Osteocyte (in vitro differentiated cells): ENCODE data around the gene RASSF7. TPM values are rescaled to one million over a fixed set of nuclear protein-coding genes. Genes with fewer than 3 reads are reported as not detected.

Experiments
- DNase-seq: peaks from one replicate; pipeline ENCODE4 v3.0.0; 2021; ENCODE audit warnings: mixed read lengths; ENCODE audit not compliant: unreplicated experiment; ENCODE audit errors: extremely low spot score
- H3K27ac Mint-ChIP-seq: one replicate; pipeline ENCODE4 v1.8.0; 2021; ENCODE audit warnings: mild to moderate bottlenecking, mixed read lengths; ENCODE audit not compliant: unreplicated experiment
- H3K27me3 Mint-ChIP-seq: one replicate; pipeline ENCODE4 v1.8.0; 2021; ENCODE audit warnings: mixed read lengths; ENCODE audit not compliant: unreplicated experiment
- H3K36me3 Mint-ChIP-seq: one replicate; pipeline ENCODE4 v1.8.0; 2021; ENCODE audit warnings: mixed read lengths; ENCODE audit not compliant: unreplicated experiment
- H3K4me1 Mint-ChIP-seq: one replicate; pipeline ENCODE4 v1.8.0; 2021; ENCODE audit warnings: mixed read lengths; ENCODE audit not compliant: unreplicated experiment
- H3K4me3 Mint-ChIP-seq: one replicate; pipeline ENCODE4 v1.8.0; 2021; ENCODE audit warnings: mild to moderate bottlenecking, moderate library complexity, mixed read lengths; ENCODE audit not compliant: unreplicated experiment
- H3K9me3 Mint-ChIP-seq: one replicate; pipeline ENCODE4 v1.8.0; 2021; ENCODE audit warnings: mixed read lengths; ENCODE audit not compliant: unreplicated experiment
- total RNA-seq: library from RNA; stranded (reverse); gene quantifications from 2 replicates; pipeline ENCODE4 v1.2.1, GENCODE V29; 2021
- TF ChIP-seq, protein P1 (sequence below): fragments of 200-600 bp; sonication (generic); IDR thresholded peaks from 2 replicates; pipeline ENCODE4 v1.5.0; 2021; ENCODE audit warnings: antibody characterized with exemption, mild to moderate bottlenecking, moderate library complexity

The RASSF7 gene
- total RNA-seq, 1 donor from 2014 or later: 8.0 TPM

DNA sequence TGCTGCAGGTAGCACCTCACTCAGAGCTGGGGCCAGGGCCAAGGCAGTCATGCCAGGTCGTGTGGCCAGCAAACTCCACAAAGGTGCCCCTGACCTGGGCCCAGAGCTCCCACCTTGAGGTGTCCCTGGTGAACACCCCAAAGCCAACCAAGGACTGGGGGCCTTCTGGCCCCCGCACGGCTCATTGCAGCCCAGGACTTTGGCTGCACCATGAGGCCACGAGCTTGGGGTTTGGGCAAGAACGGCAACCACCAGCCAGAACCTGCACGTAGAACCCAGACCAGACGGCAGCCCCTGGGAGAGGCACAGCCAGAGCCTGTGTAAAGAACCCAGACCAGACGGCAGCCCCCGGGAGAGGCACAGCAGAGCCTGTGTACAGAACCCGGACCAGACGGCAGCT lies 15.6 kb upstream of the RASSF7 start:
- TF ChIP-seq, protein P1, sequence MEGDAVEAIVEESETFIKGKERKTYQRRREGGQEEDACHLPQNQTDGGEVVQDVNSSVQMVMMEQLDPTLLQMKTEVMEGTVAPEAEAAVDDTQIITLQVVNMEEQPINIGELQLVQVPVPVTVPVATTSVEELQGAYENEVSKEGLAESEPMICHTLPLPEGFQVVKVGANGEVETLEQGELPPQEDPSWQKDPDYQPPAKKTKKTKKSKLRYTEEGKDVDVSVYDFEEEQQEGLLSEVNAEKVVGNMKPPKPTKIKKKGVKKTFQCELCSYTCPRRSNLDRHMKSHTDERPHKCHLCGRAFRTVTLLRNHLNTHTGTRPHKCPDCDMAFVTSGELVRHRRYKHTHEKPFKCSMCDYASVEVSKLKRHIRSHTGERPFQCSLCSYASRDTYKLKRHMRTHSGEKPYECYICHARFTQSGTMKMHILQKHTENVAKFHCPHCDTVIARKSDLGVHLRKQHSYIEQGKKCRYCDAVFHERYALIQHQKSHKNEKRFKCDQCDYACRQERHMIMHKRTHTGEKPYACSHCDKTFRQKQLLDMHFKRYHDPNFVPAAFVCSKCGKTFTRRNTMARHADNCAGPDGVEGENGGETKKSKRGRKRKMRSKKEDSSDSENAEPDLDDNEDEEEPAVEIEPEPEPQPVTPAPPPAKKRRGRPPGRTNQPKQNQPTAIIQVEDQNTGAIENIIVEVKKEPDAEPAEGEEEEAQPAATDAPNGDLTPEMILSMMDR: no peak
- no peak overlapping the region for H3K27ac Mint-ChIP-seq
- H3K4me3 Mint-ChIP-seq: no peak overlapping the region
- no peaks in the 10 kb centered on the region for H3K9me3 Mint-ChIP-seq
- no peak for DNase-seq
- no peaks in the 10 kb centered on the region for H3K4me1 Mint-ChIP-seq
- no peaks in the 10 kb centered on the region for H3K27me3 Mint-ChIP-seq
- no peaks in the 10 kb centered on the region for H3K36me3 Mint-ChIP-seq

DNA sequence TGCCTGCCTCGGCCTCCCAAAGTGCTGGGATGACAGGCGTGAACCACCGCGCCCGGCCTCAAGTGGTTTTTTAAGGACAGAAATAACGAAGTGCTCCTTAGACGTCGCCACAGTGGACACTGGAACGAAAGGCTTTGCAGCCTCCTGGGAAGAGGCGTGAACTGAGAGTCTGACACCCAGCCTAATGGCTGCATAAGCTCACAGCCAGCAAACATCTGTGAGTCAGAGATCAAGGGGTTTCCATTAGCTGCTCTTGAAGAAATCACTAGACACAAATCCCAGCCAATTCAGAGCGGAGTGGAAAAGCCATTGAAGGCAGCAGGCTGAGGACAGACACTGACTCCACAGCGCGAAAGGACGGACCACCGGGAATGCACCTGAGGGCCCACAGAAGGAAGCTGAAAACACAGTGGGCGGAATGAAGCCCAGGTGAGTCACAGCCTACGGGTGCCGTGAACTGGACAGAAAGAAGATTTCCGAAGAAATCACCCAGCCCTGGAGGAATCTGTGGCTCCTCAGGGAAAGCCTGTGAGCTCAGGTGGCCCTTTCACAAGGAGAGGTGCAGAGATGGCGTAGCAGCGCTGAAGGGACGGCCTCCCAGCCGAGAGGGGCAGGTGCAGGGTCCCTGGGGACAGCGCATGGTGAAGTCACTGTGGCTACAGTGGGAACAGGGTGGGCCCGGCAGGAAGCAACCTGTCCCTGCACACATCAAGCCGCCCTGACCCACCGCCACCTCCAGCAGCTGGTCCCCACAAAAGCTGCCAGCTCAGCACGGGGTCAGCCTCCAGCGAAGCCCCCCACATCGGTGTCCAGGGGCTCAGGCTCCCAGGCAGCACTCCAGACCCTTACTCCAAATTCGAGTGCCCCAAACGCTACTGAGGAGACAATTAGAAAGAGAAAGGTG lies 11.8 kb upstream of the RASSF7 start:
- no peaks in the 10 kb centered on the region for H3K36me3 Mint-ChIP-seq
- no peak overlapping the region for H3K27ac Mint-ChIP-seq
- no peaks in the 10 kb centered on the region for H3K9me3 Mint-ChIP-seq
- H3K27me3 Mint-ChIP-seq: peaks cover 2% of the 10 kb centered on the region
- H3K4me1 Mint-ChIP-seq: no peaks in the 10 kb centered on the region
- TF ChIP-seq, protein P1: no peak
- no peak overlapping the region for H3K4me3 Mint-ChIP-seq
- no peak for DNase-seq

DNA sequence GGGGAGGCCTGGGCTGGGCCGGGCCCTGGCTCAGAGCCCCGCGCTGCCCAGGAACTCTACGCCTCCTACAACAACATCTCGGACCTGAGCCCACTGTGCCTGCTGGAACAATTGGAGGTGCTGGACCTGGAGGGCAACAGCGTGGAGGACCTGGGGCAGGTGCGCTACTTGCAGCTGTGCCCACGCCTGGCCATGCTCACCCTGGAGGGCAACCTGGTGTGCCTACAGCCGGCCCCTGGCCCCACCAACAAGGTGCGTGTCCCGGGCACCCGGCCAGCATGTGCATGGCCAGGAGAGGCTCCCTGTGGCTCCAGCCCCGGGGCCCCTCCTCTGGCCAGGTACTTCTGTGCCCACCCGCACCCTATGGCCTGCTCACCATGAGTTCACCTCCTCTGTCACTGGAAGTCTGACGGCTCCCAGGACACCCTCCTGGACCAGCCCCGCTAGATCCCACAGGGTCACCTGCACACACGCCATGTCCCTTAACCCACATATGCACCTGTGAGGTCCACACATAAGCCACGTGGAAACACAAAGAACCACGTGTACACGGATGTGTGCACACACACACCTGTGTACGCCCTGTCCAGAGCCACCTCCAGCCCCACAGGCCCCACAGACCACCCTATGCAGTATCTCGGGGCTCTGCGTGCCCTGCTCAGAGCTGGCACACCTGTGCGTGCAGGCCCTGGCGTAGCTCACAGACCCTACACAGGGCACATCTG lies 10.6 kb upstream of the RASSF7 start:
- no peak overlapping the region for H3K4me3 Mint-ChIP-seq
- H3K27ac Mint-ChIP-seq: no peak overlapping the region
- TF ChIP-seq, protein P1: no peak
- H3K9me3 Mint-ChIP-seq: no peaks in the 10 kb centered on the region
- no peaks in the 10 kb centered on the region for H3K4me1 Mint-ChIP-seq
- no peak for DNase-seq
- peaks cover 2% of the 10 kb centered on the region for H3K27me3 Mint-ChIP-seq
- H3K36me3 Mint-ChIP-seq: no peaks in the 10 kb centered on the region

DNA sequence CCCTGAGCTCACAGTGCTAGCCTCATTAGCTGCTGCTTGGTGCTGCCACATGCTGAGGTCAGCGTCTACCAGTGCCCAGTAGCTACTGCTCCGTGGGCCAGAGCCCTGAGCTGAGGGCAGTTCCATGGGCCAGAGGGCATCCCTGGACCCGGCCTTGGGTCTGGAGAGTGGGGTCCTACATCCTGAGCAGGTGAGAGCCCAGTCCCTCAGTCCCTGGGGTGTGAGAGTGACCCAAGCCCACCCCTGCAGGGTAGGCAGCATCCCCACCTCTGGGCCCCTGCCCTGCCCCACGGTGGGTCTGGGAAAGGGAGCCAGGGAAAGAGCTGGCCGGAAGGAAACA lies 10.1 kb upstream of the RASSF7 start:
- H3K4me3 Mint-ChIP-seq: no peak overlapping the region
- no peaks in the 10 kb centered on the region for H3K9me3 Mint-ChIP-seq
- no peak for DNase-seq
- TF ChIP-seq, protein P1: no peak
- H3K27ac Mint-ChIP-seq: no peak overlapping the region
- H3K4me1 Mint-ChIP-seq: no peaks in the 10 kb centered on the region
- no peaks in the 10 kb centered on the region for H3K36me3 Mint-ChIP-seq
- peaks cover 2% of the 10 kb centered on the region for H3K27me3 Mint-ChIP-seq

DNA sequence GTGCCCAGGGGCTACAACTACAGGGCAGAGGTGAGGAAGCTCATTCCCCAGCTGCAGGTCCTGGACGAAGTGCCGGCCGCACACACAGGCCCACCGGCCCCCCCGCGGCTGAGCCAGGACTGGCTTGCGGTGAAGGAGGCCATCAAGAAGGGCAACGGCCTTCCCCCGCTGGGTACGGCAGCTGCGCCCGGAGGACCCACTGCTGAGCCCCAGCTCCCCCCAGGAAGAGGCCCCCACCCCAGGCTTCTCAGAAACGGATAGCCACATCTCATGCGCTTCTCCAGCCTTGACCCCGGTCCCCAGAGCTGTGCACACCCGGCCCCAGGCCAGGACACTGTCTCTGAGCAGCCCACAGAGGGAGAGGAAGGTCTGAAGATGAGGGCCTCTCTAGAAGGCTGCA lies 9.6 kb upstream of the RASSF7 start:
- Mint-ChIP-seq H3K27ac (no peak overlapping the region), H3K4me1 (no peaks in the 10 kb centered on the region), H3K4me3 (no peak overlapping the region), H3K36me3 (no peaks in the 10 kb centered on the region), H3K27me3 (peaks cover 2% of the 10 kb centered on the region), H3K9me3 (no peaks in the 10 kb centered on the region)
- no peak for DNase-seq
- TF ChIP-seq, protein P1: no peak
